Fibroblast of villous mesenchyme (primary cell): ENCODE data around the gene HPGD. TPM values are rescaled to one million over a fixed set of nuclear protein-coding genes. Genes with fewer than 3 reads are reported as not detected.
A peak's percentile ranks its signal among the peaks of the same experiment; 100 is the strongest.

Source experiments
- DNase-seq: peaks from one replicate; pipeline ENCODE4 v3.0.0-alpha.2; 2010; ENCODE audit warnings: low read depth
- H3K4me3 ChIP-seq: 2 replicates; pipeline ENCODE4 v1.5.1; 2011; ENCODE audit warnings: low read depth, mild to moderate bottlenecking, low read length
- total RNA-seq: library from RNA; depleted of rRNA; stranded (reverse); fragments of >200 nt; gene quantifications from 2 replicates; pipeline ENCODE4 v1.2.3, GENCODE V29; 2012
- TF ChIP-seq, protein P1 (sequence below): IDR thresholded peaks from 2 replicates; pipeline ENCODE4 v1.5.1; 2012; ENCODE audit warnings: low read depth, mild to moderate bottlenecking, low read length; ENCODE audit not compliant: insufficient read depth

Gene HPGD
- total RNA-seq, 1 donor = not detected

DNA sequence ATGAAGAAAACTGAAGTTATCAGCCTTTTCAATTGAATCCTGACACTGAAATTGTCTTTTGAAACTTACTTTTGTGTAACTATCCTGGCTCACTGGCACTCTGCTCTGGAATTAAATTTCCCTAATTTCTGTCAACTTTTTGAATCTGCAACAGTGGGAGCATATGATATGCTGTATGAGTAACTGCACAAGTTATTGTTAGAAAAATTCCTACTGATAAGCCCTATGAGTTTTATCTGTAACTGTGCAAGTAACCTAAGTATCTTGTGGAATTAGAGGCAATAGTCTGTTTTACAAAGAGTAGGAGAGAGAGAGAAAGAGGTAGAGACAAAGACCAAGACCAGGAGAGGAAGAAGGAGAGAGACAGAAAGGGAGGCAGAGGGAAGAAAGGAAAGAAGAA lies 9.2 kb upstream of the HPGD start:
- TF ChIP-seq, protein P1, sequence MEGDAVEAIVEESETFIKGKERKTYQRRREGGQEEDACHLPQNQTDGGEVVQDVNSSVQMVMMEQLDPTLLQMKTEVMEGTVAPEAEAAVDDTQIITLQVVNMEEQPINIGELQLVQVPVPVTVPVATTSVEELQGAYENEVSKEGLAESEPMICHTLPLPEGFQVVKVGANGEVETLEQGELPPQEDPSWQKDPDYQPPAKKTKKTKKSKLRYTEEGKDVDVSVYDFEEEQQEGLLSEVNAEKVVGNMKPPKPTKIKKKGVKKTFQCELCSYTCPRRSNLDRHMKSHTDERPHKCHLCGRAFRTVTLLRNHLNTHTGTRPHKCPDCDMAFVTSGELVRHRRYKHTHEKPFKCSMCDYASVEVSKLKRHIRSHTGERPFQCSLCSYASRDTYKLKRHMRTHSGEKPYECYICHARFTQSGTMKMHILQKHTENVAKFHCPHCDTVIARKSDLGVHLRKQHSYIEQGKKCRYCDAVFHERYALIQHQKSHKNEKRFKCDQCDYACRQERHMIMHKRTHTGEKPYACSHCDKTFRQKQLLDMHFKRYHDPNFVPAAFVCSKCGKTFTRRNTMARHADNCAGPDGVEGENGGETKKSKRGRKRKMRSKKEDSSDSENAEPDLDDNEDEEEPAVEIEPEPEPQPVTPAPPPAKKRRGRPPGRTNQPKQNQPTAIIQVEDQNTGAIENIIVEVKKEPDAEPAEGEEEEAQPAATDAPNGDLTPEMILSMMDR = no peak
- H3K4me3 ChIP-seq = no peak overlapping the region
- no peak for DNase-seq

DNA sequence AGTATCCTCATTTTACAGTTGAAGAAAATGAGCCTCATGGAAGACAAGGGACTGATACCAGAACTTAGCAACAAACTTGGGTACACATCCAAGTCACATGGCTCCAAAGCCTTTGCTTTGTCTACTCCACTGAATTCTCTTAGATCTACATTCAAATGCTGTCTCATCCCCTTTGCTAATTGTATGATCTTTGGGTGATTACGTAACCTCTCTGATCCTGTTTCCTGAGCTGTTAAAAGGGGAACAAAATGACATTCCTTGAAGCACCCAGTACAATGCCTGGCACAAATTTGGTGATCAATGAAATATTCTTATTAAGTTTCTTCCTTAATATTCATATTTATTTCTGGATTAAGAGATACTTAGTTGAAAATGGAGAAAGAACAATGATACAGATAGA lies 5.9 kb upstream of the HPGD start:
- H3K4me3 ChIP-seq = no peak overlapping the region
- TF ChIP-seq, protein P1 = no peak
- no peak for DNase-seq

DNA sequence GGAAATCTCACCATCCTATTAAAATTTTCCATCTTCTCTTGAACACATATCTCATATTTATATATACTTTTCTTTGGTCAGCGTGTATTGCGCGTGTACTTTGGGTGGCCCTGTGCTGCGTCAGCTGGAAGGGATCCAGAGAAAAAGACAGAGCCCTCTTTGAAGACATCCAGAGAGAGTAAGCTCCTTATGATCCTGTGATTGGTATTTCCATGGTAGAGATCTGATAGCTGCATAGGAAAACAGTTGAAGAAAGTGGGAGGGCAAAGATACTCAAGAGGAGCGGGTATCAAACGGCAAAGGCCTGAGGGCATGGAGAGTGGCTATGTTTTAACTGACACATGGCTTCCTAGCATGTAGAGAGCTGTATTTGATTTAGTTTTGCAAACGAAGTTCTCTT lies 4.4 kb upstream of the HPGD start:
- no peak overlapping the region for H3K4me3 ChIP-seq
- DNase-seq = no peak
- TF ChIP-seq, protein P1 = no peak

DNA sequence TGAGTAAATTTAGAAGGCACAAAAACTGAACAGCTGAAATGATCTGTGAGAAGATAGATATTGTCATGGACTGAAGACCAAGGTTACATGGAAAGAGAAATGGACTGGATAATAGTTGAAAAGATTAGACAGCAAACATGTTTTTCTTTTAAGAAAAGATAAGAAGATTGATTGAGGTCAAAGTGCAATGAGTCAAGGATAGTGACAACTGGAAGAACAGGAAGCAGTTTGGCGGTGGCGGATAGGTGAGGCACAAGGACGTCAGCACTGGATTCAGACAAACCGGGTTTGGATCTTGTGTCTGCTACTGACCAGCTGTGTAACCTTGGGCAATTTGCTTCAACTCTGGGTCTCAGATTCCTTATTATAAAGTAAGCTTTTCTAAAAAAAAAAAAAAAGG lies 2.0 kb upstream of the HPGD start:
- no peak for DNase-seq
- TF ChIP-seq, protein P1 = no peak
- no peak overlapping the region for H3K4me3 ChIP-seq

DNA sequence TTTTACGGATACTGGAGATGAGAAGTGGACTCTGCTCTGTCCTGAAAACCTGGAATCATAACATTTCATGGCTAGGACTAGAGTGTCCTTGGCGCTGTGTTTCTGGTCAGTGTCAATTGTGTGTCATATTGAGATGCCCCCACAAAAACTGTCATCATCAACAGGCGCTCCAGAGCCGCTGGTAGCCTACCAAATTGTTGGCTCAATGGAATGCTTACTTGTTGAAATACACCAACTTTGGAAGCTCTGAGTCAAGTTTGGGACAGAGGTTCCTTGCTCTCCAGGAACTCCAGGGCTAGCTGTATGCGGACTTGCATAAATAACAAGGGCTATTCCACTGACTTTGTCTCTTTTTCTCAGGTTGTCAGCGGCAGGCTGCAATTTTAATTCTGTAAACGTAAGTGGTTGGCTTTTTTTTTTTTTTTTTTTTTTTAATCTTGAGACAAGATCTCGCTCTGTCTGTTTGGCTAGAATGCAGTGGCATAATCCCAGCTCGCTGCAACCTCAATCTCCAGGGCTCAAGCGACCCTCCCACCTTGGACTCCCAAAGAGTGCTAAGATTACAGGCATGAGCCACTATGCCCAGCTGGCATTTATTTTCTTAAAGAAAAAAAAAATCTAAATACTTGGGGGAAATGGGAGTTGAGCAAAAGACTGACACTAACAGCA lies 871 bp upstream of the HPGD start:
- TF ChIP-seq, protein P1 = no peak
- no peak for DNase-seq
- H3K4me3 ChIP-seq = peak overlapping the region; percentile 51

DNA sequence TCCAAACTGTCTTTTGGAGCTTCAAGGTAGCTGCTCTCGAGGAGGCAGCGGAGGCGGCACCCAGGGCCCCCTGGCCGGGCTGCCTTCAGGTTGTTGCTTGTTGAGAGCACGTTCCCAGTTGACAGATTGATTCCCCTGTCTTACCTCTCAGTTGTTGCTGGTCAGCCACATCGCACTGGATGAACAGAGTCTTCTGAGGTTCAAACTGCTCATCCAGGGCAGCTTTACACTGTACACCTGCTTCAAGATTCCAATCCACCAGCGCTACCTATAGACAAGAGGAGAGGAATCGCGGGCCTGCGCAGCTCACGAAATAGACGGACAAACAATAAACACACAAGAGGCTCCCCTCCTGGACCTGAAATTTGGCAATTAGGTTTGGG lies 497 bp downstream of the HPGD start:
- TF ChIP-seq, protein P1 = no peak
- no peak for DNase-seq
- peak overlapping the region; percentile 51 for H3K4me3 ChIP-seq

DNA sequence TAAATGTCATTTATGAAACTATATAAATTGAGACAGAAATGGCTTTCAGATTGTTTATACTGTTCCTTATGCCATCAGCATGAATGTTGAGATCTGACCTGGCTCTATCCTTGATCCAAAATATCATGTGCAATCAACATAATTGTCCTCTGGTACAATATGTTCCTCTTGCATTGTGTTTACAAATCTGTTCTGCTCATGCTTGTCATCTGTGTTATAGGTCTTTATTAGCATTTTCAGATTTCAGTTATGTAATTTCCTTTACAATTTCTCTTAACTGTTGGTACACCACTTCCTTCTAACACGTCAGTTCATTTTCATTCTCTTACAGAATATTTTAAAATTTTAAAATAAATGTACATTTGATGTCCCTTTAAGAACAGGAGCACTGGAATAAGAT lies 1.6 kb downstream of the HPGD start:
- TF ChIP-seq, protein P1 = no peak
- no peak for DNase-seq
- no peak overlapping the region for H3K4me3 ChIP-seq
